GM19351 (cell line): ENCODE results near the gene SORL1.

Experiments
- ATAC-seq: cut with Tn5 transposase; IDR thresholded peaks from one replicate; pipeline ENCODE4 v1.9.1; 2021; ENCODE audit warnings: mild to moderate bottlenecking, moderate library complexity; ENCODE audit not compliant: unreplicated experiment

SORL1 gene

GRCh38 chr11:121426476-121427399 lies 25.4 kb upstream of the SORL1 start:
- ATAC-seq, result peak; percentile 37

GRCh38 chr11:121427400-121427744 lies 24.7 kb upstream of the SORL1 start:
- ATAC-seq, result no peak

- ATAC-seq, result no peak
Measured at GRCh38 chr11:121429556-121429955, 22.6 kb upstream of the SORL1 start.

- ATAC-seq, result peak; percentile 30
Measured at GRCh38 chr11:121431820-121432526, 20.1 kb upstream of the SORL1 start.

GRCh38 chr11:121435132-121435531 lies 17.0 kb upstream of the SORL1 start:
- no peak for ATAC-seq

GRCh38 chr11:121435551-121436511 lies 16.3 kb upstream of the SORL1 start:
- no peak for ATAC-seq

GRCh38 chr11:121437018-121437685 lies 15.0 kb upstream of the SORL1 start:
- ATAC-seq, result no peak

GRCh38 chr11:121437686-121438078 lies 14.4 kb upstream of the SORL1 start:
- ATAC-seq, result no peak

GRCh38 chr11:121439337-121439736 lies 12.8 kb upstream of the SORL1 start:
- ATAC-seq, result no peak

- ATAC-seq, result no peak
Measured at GRCh38 chr11:121439759-121440158, 12.4 kb upstream of the SORL1 start.

- ATAC-seq, result no peak
Measured at GRCh38 chr11:121441521-121441920, 10.6 kb upstream of the SORL1 start.

- ATAC-seq, result no peak
Measured at GRCh38 chr11:121443688-121444275, 8.3 kb upstream of the SORL1 start.

- ATAC-seq, result no peak
Measured at GRCh38 chr11:121444526-121444925, 7.6 kb upstream of the SORL1 start.

GRCh38 chr11:121445071-121445768 lies 6.9 kb upstream of the SORL1 start:
- no peak for ATAC-seq

- ATAC-seq, result no peak
Measured at GRCh38 chr11:121446752-121447156, 5.4 kb upstream of the SORL1 start.

GRCh38 chr11:121448011-121448410 lies 4.1 kb upstream of the SORL1 start:
- ATAC-seq, result no peak

GRCh38 chr11:121448431-121448941 lies 3.6 kb upstream of the SORL1 start:
- no peak for ATAC-seq

- ATAC-seq, result peak; percentile 18
Measured at GRCh38 chr11:121449123-121449522, 3.0 kb upstream of the SORL1 start.

GRCh38 chr11:121449626-121450025 lies 2.5 kb upstream of the SORL1 start:
- ATAC-seq, result no peak
